ENCODE data around the gene ALDH1A3.
"Not testable (repeated sequence)": the region's sequence is repeated elsewhere in the genome, so short reads cannot be mapped to it uniquely, and the experiment has no call there.

Gene ALDH1A3

DNA sequence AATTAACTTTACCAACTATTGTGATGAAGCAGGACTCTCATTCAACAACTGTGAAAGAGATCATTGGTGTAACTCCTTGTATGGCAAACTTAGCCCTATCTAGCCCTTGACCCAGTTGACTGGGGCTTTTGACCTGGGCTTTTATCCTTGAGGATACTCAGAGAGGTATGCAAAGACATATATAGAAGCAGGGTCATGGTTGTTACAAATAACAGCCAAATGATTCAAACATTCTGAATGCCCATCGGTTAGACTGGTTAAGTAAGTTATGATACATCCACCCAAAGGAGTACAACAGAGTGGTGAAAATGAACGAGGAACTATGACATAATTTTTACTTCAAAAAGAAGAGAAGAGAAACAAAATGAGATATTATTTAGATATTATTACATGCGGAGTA, 38.2 kb upstream of the ALDH1A3 start:
- peaks cover 4 to 9% (median 7%) of the 10 kb centered on the region in 10 experiments; a peak in 18 of 20 replicates for H3K4me1 ChIP-seq
- no peak overlapping the region for H3K9ac ChIP-seq
- no peak overlapping the region for H3K27ac ChIP-seq
- no peak for TF ChIP-seq Cebpa-rat (IDR thresholded peaks at IDR 0.05)
- no peak overlapping the region for H3K4me3 ChIP-seq
- H4K20me1 ChIP-seq: no peaks in the 10 kb centered on the region
- no peak overlapping the region for H3K4me2 ChIP-seq
- H3K27me3 ChIP-seq: no peaks in the 10 kb centered on the region
- no peaks in the 10 kb centered on the region for H3K36me3 ChIP-seq
- peaks cover 0 to 16% (median 9%) of the 10 kb centered on the region in 11 experiments; a peak in 9 of 22 replicates for H3K9me3 ChIP-seq (replicated peaks in 1 of 11)

DNA sequence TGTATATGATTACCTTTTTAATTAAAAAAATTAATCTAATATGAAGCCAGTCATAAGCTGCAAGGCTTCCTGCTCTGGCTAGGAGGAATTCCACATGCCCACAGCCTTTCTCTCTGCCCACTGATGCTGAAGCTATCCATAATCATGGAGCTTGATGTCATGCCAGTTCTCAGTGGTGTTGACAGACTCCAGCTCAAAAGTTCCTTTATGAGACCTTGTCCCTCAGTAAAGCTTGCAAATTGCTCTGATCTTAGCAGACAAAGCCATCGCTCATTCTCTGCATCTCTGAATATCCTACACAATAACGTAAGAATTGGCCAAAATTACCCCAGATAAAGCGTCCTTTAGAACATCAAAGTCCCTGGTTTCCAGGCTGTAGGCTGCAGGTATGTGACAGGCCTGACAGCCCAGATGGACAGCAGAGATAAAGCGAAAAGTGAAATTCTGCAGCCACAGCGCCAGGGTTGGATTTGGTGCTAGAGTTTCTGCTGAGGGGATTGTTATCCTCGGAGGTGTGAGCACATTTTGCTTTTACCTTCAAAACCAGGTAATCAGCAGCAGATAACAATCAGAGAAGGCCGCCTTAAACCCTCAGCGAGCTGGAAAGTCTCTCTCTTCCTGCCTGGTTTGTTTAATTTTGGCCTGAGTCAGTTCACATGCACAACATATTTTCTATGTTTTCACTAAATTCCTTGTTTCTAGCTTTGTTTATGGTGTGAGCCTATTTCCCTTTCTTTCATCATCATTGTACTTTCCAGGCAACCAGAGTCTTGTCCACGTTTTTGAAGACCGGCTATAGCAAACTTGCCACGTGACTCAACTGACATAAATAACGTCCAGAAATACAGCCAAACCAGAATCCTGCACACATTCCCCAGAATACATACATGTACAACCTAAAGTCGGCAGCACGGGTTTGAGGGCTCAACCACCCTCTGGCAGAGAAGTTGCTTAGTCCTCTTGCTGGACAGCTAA, 36.6 kb upstream of the ALDH1A3 start:
- no peaks in the 10 kb centered on the region for H3K27me3 ChIP-seq
- H3K4me3 ChIP-seq: no peak overlapping the region
- no peak for TF ChIP-seq Cebpa-rat (IDR thresholded peaks at IDR 0.05)
- no peaks in the 10 kb centered on the region for H3K36me3 ChIP-seq
- peaks cover 0 to 2% (median under 1%) of the 10 kb centered on the region in 11 experiments; a peak in 4 of 22 replicates for H3K9me3 ChIP-seq (replicated peaks in 1 of 11)
- H3K4me1 ChIP-seq: no peaks in the 10 kb centered on the region
- no peak overlapping the region for H3K27ac ChIP-seq
- H4K20me1 ChIP-seq: no peaks in the 10 kb centered on the region
- H3K9ac ChIP-seq: no peak overlapping the region
- no peak overlapping the region for H3K4me2 ChIP-seq

DNA sequence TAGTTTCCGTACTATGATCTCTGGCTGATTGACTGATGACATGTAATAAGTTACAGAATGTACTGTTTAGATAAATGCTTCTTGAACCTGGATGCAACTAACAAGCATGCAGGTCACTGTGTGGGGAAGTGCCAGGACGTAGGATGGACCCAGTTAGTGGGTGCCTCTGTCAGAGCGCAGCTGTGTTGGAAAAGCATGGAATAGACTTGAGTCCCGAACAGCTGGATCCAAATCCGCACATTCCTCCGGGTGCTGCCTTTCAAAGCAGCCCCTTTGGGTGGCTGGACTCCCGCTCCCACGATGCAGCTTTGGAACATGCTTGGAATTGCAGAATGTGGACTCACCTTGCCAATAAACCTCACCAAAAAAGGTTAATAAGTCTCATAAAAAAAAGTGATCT, 35.5 kb upstream of the ALDH1A3 start:
- peaks cover 0 to 7% (median 0%) of the 10 kb centered on the region in 11 experiments; a peak in 2 of 22 replicates for H3K9me3 ChIP-seq (replicated peaks in 1 of 11)
- no peak for TF ChIP-seq Cebpa-rat (IDR thresholded peaks at IDR 0.05)
- H3K9ac ChIP-seq: no peak overlapping the region
- H3K36me3 ChIP-seq: no peaks in the 10 kb centered on the region
- H3K27me3 ChIP-seq: no peaks in the 10 kb centered on the region
- no peak overlapping the region for H3K4me2 ChIP-seq
- H3K4me1 ChIP-seq: no peaks in the 10 kb centered on the region; a peak in 1 of 20 replicates
- no peak overlapping the region for H3K4me3 ChIP-seq
- no peak overlapping the region for H3K27ac ChIP-seq
- no peaks in the 10 kb centered on the region for H4K20me1 ChIP-seq

DNA sequence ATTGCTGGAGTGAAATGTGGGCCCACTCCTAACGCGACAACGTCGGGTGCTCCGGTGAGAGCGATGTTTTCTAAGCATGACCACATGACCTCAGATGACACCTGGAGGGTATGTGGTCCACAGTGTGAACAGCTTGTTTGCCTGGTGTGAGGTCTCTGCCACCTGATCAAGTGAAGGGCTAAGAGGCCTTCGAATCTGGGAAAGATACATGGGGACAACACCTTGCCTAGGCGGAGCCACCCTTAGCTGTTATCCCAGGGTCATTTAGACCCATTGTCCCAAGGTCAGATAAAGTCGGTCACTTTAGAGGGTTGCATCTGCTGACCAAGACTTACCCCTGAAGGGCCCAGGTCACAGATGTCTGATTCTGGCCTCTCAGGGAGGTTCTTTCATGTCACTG, 34.9 kb upstream of the ALDH1A3 start:
- no peak for TF ChIP-seq Cebpa-rat (IDR thresholded peaks at IDR 0.05)
- peaks cover 0 to 13% (median 4%) of the 10 kb centered on the region in 11 experiments; a peak in 8 of 22 replicates for H3K9me3 ChIP-seq (replicated peaks in 1 of 11)
- 0 out of 22 replicates have a peak, but pooled peaks cover 0 to 5% (median 0%) of the 10 kb centered on the region in 11 experiments for H3K27me3 ChIP-seq
- peaks cover 0 to 5% (median 0%) of the 10 kb centered on the region in 10 experiments; a peak in 1 of 20 replicates for H3K4me1 ChIP-seq
- no peak overlapping the region for H3K4me2 ChIP-seq
- no peak overlapping the region for H3K27ac ChIP-seq
- no peaks in the 10 kb centered on the region for H4K20me1 ChIP-seq
- no peak overlapping the region for H3K4me3 ChIP-seq
- no peak overlapping the region for H3K9ac ChIP-seq
- no peaks in the 10 kb centered on the region for H3K36me3 ChIP-seq

DNA sequence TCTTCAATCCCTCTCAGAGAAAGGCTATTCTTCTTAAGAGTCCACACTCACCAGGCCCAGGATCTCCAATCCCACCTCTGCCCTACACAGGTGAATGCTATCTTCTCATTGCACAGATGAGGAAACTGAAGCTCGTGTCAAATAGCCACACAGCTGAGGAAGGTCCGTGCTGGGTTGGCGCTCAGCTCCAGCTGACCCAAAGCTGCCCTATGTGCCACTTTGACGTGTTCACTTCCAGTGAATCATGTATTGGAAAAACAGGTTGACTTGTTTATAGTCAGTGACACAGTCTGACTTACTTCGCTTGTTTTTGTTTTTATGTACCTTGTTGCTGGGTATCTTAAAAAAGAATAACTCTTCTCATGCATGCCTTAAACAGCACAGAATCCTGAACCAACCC, 32.4 kb upstream of the ALDH1A3 start:
- Histone ChIP-seq H3K36me3 (no peaks in the 10 kb centered on the region), H3K27me3 (0 out of 22 replicates have a peak, but pooled peaks cover 0 to 6% (median 0%) of the 10 kb centered on the region in 11 experiments), H3K4me3 (no peak overlapping the region), H3K9me3 (replicated peaks in 1 of 11) (peaks cover 0 to 15% (median 6%) of the 10 kb centered on the region in 11 experiments; a peak in 8 of 22 replicates), H3K27ac (no peak overlapping the region), H3K4me2 (no peak overlapping the region), H4K20me1 (no peaks in the 10 kb centered on the region), H3K9ac (no peak overlapping the region), H3K4me1 (peaks cover 0 to 7% (median 0%) of the 10 kb centered on the region in 10 experiments; a peak in 1 of 20 replicates)
- TF ChIP-seq Cebpa-rat (IDR thresholded peaks at IDR 0.05): no peak

DNA sequence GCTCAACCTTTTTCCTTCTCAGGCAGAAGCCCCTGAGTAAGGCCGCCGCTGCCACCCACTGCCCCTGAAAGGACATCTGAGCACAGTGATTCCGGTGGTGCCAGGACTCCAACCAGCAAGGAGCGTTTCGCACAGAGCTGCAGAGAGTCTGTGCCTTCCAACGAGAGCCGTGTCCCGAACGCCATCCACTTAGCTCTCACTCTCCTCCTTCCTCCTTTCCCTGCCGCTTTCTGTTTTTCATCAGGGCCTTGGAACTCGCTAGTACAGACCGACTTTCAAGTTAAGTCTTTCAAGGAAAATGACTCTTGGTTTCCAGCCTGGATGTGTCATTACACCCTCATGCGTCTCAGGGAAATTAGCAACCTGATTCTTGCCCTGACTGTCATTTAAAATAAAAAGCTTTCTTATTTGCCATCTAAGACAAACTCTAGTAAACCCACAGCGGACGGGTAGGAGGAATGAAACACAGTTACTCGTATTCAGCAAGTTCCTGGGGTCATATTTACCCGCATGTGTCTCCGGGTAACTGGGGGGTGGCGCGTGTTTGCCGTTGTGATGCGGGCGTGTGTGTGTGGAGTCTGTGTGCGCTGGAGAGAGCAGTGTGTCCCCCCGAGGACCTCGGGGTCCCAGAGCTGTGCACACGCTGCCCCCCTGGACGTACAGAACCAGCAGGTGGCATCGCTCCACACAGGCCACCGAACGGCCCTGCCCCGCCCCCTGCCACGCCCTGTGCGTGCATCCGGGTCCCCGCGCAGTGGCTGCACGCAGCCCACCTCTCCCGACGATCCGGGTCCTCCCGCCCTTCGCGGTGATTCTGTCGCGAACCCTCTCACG, 30.4 kb upstream of the ALDH1A3 start:
- H3K4me2 ChIP-seq: peak overlapping the region; percentile 59 to 87 (median 70)
- H3K4me3 ChIP-seq: peak overlapping the region; percentile 44 to 68 (median 54)
- no peak for TF ChIP-seq Cebpa-rat (IDR thresholded peaks at IDR 0.05)
- H3K36me3 ChIP-seq: no peaks in the 10 kb centered on the region
- H3K9me3 ChIP-seq (replicated peaks in 1 of 11): peaks cover 0 to 15% (median 6%) of the 10 kb centered on the region in 11 experiments; a peak in 8 of 22 replicates
- H3K27ac ChIP-seq: 0 out of 22 replicates have a peak overlapping the region, but pooled peaks of 1 of the 11 experiments have one; percentile 2
- H4K20me1 ChIP-seq: no peaks in the 10 kb centered on the region
- H3K9ac ChIP-seq: peak overlapping the region in 8 of 11 experiments; percentile 25 to 57 (median 38); a peak in 10 of 22 replicates
- H3K27me3 ChIP-seq: 0 out of 22 replicates have a peak, but pooled peaks cover 0 to 6% (median 0%) of the 10 kb centered on the region in 11 experiments
- peaks cover 0 to 7% (median 0%) of the 10 kb centered on the region in 10 experiments; a peak in 1 of 20 replicates for H3K4me1 ChIP-seq

DNA sequence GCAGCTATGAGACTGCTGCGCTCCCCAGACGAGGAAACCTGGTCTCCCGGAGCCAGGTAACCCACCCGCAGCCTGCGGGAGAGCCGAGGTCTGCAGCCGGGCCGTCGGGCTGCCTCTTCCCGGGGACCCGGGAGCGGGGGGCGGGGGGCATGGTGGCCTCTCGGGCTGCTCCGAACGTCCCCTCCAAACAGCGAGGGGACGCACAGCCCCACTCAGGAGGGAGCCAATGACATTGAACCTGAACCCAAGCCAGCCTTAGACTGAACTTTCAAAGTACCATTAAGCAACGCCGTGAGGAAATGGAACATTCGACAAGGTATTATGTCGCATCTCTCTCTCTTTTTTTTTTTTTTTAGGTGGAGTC, 29.8 kb upstream of the ALDH1A3 start:
- TF ChIP-seq Cebpa-rat (IDR thresholded peaks at IDR 0.05): no peak
- no peaks in the 10 kb centered on the region for H3K36me3 ChIP-seq
- H3K9ac ChIP-seq: peak overlapping the region in 8 of 11 experiments; percentile 25 to 57 (median 38); a peak in 10 of 22 replicates
- H3K4me1 ChIP-seq: peaks cover 0 to 7% (median 0%) of the 10 kb centered on the region in 10 experiments; a peak in 1 of 20 replicates
- H3K4me2 ChIP-seq: peak overlapping the region; percentile 59 to 87 (median 70)
- 0 out of 22 replicates have a peak overlapping the region, but pooled peaks of 1 of the 11 experiments have one; percentile 2 for H3K27ac ChIP-seq
- H3K9me3 ChIP-seq (replicated peaks in 1 of 11): peaks cover 0 to 15% (median 6%) of the 10 kb centered on the region in 11 experiments; a peak in 8 of 22 replicates
- no peaks in the 10 kb centered on the region for H4K20me1 ChIP-seq
- peak overlapping the region; percentile 44 to 68 (median 54) for H3K4me3 ChIP-seq
- 0 out of 22 replicates have a peak, but pooled peaks cover 0 to 6% (median 0%) of the 10 kb centered on the region in 11 experiments for H3K27me3 ChIP-seq

DNA sequence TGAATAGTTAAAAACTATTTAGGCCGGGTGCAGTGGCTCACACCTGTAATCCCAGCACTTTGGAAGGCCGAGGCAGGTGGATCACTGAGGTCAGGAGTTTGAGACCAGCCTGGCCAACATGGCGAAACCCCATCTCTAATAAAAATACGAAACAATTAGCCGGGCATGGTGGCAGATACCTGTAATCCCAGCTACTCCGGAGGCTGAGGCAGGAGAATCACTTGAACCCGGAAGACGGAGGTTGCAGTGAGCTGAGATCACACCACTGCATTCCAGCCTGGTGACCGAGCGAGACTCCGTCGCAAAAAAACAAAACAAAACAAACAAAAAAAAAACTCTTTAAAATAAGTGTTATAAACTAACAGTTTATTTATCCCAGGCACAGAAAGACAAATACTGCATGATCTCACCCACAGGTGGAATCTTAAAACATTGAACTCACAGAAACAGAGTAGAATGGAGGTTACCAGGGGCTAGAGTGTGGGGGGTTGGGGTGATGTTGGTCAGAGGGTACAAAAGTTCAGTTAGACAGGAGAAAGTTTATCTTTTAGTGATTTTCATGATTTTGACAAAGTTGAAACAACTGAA, 28.1 kb upstream of the ALDH1A3 start:
- not testable (repeated sequence) for H3K36me3 ChIP-seq, H3K9ac ChIP-seq, H3K4me2 ChIP-seq, H3K27me3 ChIP-seq, H3K4me1 ChIP-seq, H3K4me3 ChIP-seq, H3K27ac ChIP-seq, H4K20me1 ChIP-seq
- H3K9me3 ChIP-seq (replicated peaks in 1 of 11): peaks cover 0 to 15% (median 6%) of the 10 kb centered on the region in 11 experiments; a peak in 8 of 22 replicates

Measured in BLaER1 treated with 17β-estradiol and CSF1 and Interleukin-3, amounts not matched to agents 10 nM and 100 nM (cell line).